ENCODE data around the gene SH3GL2. TPM values are rescaled to one million over a fixed set of nuclear protein-coding genes. Genes with fewer than 3 reads are reported as not detected.

Gene SH3GL2
- polyA plus RNA-seq, 3 donors, result 0.58 to 1.1 (median 1.0) TPM

GRCh38 chr9:17600962-17601593 lies 22.2 kb downstream of the SH3GL2 start:
- H3K27ac ChIP-seq (ENCODE audit: low read depth, low read length), result no peak overlapping the region
- WGBS, 3 donors, result 52 to 55% (median 55%) methylated on average over 5 of the region's 5 CpGs

- 86 to 93% (median 89%) methylated on average over 5 of the region's 5 CpGs for WGBS, 3 donors
- no peak overlapping the region for H3K27ac ChIP-seq (ENCODE audit: low read depth, low read length)
Observed at GRCh38 chr9:17604556-17604955, 25.7 kb downstream of the SH3GL2 start.

GRCh38 chr9:17609312-17610005 lies 30.6 kb downstream of the SH3GL2 start:
- H3K27ac ChIP-seq (ENCODE audit: low read depth, low read length), result no peak overlapping the region
- 66 to 75% (median 67%) methylated on average over 7 of the region's 7 CpGs for WGBS, 3 donors

DNA sequence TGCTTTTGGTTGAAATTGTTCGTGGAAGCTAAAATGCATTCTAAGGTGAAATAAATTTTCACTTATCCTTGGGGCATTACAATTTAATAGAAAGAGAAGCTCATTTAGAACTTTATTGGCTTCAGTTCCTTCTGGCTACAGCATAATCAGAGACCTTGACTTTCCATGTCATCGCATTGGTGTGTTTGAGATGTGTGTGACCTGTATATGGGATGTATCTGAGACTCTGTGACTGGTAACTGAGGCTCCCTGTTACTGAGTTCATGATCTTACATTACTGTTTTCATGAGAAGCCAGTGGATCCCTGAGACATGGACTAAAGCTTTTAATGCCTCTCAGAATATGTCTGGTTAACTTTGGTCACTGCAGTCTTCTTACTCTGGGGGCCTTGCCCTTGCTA lies 32.5 kb downstream of the SH3GL2 start:
- no peak overlapping the region for H3K27ac ChIP-seq (ENCODE audit: low read depth, low read length)
- WGBS, 3 donors, result 84 to 93% (median 90%) methylated on average over 2 of the region's 2 CpGs

- WGBS, 3 donors, result 18 to 51% (median 48%) methylated on average over 3 of the region's 3 CpGs
- no peak overlapping the region for H3K27ac ChIP-seq (ENCODE audit: low read depth, low read length)
Observed at GRCh38 chr9:17611917-17612316, 33.1 kb downstream of the SH3GL2 start.

GRCh38 chr9:17613758-17614157 lies 34.9 kb downstream of the SH3GL2 start:
- WGBS, 3 donors, result 38 to 59% (median 47%) methylated on average over 3 of the region's 3 CpGs
- H3K27ac ChIP-seq (ENCODE audit: low read depth, low read length), result no peak overlapping the region

- WGBS, 3 donors, result 84 to 87% (median 85%) methylated on average over 1 of the region's 1 CpG
- no peak overlapping the region for H3K27ac ChIP-seq (ENCODE audit: low read depth, low read length)
Observed at GRCh38 chr9:17614250-17614649, 35.4 kb downstream of the SH3GL2 start.

DNA sequence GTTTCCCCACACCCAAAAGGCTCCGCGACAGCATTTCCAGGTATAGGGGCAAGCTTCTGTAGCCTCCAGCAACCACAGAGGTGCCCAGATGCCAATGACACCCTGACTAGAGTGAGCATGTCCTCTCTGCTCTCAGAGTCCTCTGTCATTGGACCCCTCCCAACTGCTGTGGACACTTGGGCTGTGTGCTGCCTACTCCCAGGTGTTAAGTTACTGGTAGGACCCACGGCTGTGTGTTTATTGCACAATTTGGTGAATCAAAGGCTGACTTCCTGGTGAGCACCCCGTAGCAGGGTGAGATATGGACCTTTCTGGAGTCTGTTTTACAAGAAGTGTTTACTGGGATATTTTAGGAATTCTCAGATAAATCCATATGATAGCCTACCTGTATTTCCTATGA lies 36.0 kb downstream of the SH3GL2 start:
- 45 to 62% (median 58%) methylated on average over 4 of the region's 4 CpGs for WGBS, 3 donors
- H3K27ac ChIP-seq (ENCODE audit: low read depth, low read length), result no peak overlapping the region

- 78 to 87% (median 82%) methylated on average over 4 of the region's 4 CpGs for WGBS, 3 donors
- H3K27ac ChIP-seq (ENCODE audit: low read depth, low read length), result no peak overlapping the region
Observed at GRCh38 chr9:17622141-17622540, 43.3 kb downstream of the SH3GL2 start.

DNA sequence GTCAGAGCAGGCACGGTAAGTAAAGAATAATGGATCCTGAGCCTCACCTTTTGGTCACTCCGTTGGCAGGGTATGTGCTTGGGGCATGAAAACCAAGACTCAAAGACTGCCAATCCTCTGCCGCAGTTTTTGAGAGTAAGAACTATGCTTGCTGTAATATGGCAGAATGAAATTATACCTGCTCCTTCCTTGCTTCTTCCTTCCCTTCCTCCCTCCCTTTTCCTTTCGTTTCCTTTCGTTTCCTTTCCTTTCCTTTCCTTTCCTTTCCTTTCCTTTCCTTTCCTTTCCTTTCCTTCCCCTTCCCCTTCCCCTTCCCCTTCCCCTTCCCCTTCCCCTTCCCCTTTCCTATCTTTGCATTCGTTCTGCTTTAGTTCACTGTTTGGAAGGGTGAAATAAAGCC lies 43.9 kb downstream of the SH3GL2 start:
- no peak overlapping the region for H3K27ac ChIP-seq (ENCODE audit: low read depth, low read length)
- 63 to 78% (median 74%) methylated on average over 5 to 6 of the region's 6 CpGs for WGBS, 3 donors

- whole genome bisulfite sequencing, 3 donors, result 72 to 84% (median 84%) methylated on average over 6 of the region's 6 CpGs
- H3K27ac ChIP-seq (ENCODE audit: low read depth, low read length), result no peak overlapping the region
Observed at GRCh38 chr9:17623965-17624364, 45.1 kb downstream of the SH3GL2 start.

DNA sequence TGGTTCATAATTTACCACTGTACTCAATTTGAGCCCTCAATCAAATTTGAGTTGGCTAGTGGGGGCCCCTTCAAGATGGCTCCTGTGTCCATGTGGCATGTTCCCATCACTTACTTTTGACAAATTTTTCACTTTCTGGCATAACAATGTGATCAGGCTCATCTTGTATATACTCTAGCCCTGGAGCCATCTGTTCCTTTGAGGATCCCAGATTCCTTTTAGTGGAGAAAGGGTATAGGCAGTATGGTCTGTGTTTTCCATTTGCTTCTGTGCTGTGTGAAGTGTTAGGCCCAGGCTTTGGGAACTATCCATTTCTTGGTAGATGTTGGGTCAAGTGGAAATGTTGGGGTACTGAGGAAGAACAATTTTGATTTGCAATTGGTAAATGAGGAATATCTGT lies 45.7 kb downstream of the SH3GL2 start:
- no peak overlapping the region for H3K27ac ChIP-seq (ENCODE audit: low read depth, low read length)

DNA sequence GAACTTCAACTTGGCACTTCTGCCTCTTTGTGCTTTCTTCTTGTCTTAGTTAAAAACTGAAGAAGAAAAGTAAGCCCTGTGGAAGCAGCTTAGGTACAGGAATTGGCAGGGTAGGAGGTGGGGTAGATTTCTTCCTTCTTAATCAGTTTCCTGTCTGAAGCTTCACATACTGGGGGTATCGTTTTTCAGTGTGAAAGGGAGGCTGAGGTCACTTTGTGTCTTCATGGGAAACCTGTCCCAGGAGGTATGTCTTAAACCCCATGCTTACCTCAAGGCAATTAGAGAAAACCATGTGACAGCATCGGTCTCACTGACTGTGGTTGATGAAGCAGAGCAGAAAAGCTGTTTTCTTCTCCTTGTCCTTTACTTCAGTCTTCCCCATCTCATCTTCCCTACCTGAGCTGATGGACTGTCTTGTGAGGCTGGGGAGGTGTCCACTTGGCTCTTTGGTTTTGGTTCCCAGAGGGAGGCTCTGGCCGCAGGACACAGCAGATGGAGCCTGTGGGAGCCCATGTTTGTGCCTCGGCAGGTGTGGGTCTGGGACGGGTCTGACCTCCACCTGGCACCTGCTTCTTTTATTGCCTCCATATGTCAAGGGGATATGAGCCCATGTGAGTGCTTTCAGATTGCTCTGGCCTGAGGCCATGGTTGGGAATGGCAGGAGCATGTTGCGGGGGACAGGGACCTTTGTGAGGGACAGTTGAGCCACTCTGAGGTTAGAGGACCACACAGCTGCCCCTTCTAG lies 47.0 kb downstream of the SH3GL2 start:
- 68 to 78% (median 74%) methylated on average over 6 of the region's 6 CpGs for WGBS, 3 donors

GRCh38 chr9:17627641-17628040 lies 48.8 kb downstream of the SH3GL2 start:
- WGBS, 3 donors, result 46 to 68% (median 65%) methylated on average over 3 of the region's 3 CpGs
- no peak overlapping the region for H3K27ac ChIP-seq (ENCODE audit: low read depth, low read length)

More for the DNA sequence above, 47.0 kb downstream of the SH3GL2 start:
- no peak overlapping the region for H3K27ac ChIP-seq (ENCODE audit: low read depth, low read length)

DNA sequence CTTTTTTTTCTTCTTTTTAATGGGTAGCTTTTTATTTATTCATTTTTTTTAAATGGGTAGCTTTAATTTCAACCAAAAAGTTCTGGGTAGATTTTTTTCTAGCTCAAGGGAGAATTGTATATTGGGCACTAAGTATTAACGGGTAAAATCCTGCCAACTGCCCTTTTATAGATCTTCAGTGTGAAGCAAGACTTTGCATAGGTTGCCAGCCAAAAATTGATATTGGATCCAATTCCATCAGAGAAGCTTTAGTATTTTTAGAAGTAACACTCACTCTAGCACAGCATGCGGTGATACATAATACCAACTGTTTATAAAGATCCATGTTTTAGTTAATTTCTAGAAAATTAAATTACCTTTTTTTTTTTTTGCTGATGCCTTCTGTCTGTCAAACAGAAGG lies 49.8 kb downstream of the SH3GL2 start:
- no peak overlapping the region for H3K27ac ChIP-seq (ENCODE audit: low read depth, low read length)
- 87 to 90% (median 87%) methylated on average over 2 of the region's 2 CpGs for WGBS, 3 donors

DNA sequence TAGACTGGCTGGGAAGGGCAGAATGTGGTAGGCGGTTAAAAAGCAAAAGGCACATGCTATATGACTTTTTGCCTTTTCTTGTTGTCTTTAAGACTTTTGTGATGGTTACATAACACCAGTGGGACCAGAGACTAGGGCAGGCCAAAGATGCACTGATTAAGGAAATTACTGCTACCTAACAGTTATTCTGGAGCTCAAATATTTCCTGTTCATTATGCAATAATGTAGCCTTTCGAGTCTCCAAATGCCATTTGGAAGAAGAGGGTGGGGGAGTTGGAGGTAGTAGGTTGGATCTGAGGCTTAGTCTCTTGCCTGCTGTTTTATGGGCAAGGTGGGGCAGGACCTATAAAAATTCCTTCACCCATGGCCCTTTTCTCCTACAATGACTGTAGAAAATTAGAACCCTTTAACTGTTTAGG lies 51.7 kb downstream of the SH3GL2 start:
- 56 to 76% (median 73%) methylated on average over 2 of the region's 2 CpGs for WGBS, 3 donors
- no peak overlapping the region for H3K27ac ChIP-seq (ENCODE audit: low read depth, low read length)

GRCh38 chr9:17631396-17631795 lies 52.5 kb downstream of the SH3GL2 start:
- no peak overlapping the region for H3K27ac ChIP-seq (ENCODE audit: low read depth, low read length)

DNA sequence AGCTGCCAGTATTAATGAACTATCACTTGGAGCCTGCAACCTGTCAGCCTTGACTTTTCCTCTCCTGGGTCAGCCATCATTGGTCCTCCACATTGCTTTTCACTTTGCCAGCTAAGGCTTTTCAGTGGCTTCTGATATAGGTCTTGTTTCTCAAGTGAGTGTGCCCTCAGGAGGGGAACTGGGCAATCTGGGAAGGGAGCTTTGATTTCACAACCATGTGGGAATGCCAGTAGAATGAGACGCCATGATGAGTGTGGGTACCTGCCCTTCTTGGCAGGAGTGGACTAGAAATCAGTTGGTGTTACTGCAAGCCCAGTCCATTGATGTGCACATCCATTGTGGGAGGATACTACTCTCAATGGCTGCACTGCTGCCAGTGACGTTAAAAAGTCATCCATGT lies 54.1 kb downstream of the SH3GL2 start:
- H3K27ac ChIP-seq (ENCODE audit: low read depth, low read length), result no peak overlapping the region
- 48 to 76% (median 76%) methylated on average over 2 of the region's 2 CpGs for WGBS, 3 donors

GRCh38 chr9:17635115-17635890 lies 56.4 kb downstream of the SH3GL2 start:
- 58 to 62% (median 62%) methylated on average over 2 of the region's 2 CpGs for WGBS, 3 donors
- no peak overlapping the region for H3K27ac ChIP-seq (ENCODE audit: low read depth, low read length)

Data from adipose tissue (tissue), 3 donors.